Uterus (tissue), 2 donors: ENCODE measurements around the gene NOP9.

ENCODE experiments used
- CTCF ChIP-seq, 4 experiments: fragments of 200-600 bp in 2 of 4; fragments of 450-650 bp in 2 of 4; sonication (generic) in 2 of 4; IDR thresholded peaks; one replicate each; pipeline ENCODE4 v1.5.1; 2016 to 2019; ENCODE audit warnings: antibody characterized with exemption in 4 of 4, mild to moderate bottlenecking in 2 of 4, moderate library complexity in 1 of 4
- POLR2A ChIP-seq, 2 donors: fragments of 450-650 bp; IDR thresholded peaks; one replicate each; pipeline ENCODE4 v1.6.1; 2016; ENCODE audit warnings: antibody characterized with exemption in 2 of 2, mild to moderate bottlenecking in 1 of 2, moderate library complexity in 1 of 2

GRCh38 chr14:24297190-24297964 is 2.3 kb upstream of the NOP9 start:
- TF ChIP-seq CTCF (IDR thresholded peaks at IDR 0.05) = no peak
- TF ChIP-seq POLR2A (IDR thresholded peaks at IDR 0.05) = no peak
